Measurements from ENCODE around the gene OR6V1. TPM values are rescaled to one million over a fixed set of nuclear protein-coding genes. Genes with fewer than 3 reads are reported as not detected.
A peak's percentile ranks its signal among the peaks of the same experiment; 100 is the strongest.

Gene OR6V1
- total RNA-seq, 2 experiments from 2014 or later: not detected

DNA sequence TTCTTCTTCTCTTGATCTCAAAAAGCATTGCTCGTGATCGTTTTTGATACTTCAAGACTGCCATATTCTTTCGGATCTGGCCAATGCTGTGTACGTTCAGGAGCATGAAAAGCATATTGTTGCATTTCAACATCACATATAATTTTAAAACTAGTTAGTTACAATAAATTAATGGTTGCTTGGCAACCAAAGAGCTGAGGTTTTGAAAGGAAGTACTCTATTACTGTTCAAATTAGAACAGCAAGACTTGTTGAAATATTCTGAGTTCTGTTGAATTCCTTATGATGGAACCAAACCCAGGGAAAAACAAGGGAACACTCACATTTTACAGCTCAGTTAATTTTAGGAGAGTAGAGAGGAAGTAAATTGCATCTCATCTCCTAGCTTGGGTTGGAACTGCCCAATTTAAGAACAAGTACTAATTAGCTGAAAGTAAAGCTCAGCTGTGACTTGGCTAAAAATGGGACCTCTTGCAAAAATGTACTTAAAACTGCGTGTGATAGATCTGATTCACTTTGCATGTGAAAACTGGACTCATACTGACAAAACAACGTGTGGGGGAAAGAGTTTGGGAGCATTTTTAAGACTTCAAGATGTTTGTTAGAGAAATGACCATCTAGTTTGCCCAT is 46.4 kb upstream of the OR6V1 start:
- DNase-seq (no peak), ATAC-seq (ENCODE audit: poor library complexity) (no peak)
- intact Hi-C loops (cut with DNase I, micrococcal nuclease): loop anchor here (2.0 to 10.0 kb wide), 10 partner anchors 191 to 1028 kb away; no protein-coding TSS in a partner anchor
- Histone ChIP-seq H3K36me3 (ENCODE audit: insufficient read depth, low read length) (no peaks in the 10 kb centered on the region), H3K9me3 (ENCODE audit: control insufficient read depth in 1 of 2, insufficient read depth in 1 of 2, low read length in 2 of 2) (no peaks in the 10 kb centered on the region), H3K27me3 (ENCODE audit: control insufficient read depth in 1 of 2, insufficient read depth in 2 of 2, low read length in 2 of 2) (no peaks in the 10 kb centered on the region), H3K4me1 (ENCODE audit: insufficient read depth, low read length) (peaks cover 6% of the 10 kb centered on the region), H3K4me3 (ENCODE audit: low read length) (no peak overlapping the region), H3K27ac (ENCODE audit: low read depth in 1 of 2, low read length in 2 of 2) (no peak overlapping the region)
- H3K27me3 Mint-ChIP-seq: peaks cover 4% of the 10 kb centered on the region
- ChIA-PET CTCF (interaction anchor here (5.9 kb wide), 1 partner anchor 210 kb away, joined by 45 read pairs; no protein-coding TSS in a partner anchor), POLR2A (interaction anchor here (0.9 kb wide), 1 partner anchor 210 kb away, joined by 3 read pairs; no protein-coding TSS in a partner anchor)
- no peak overlapping the region for H3K27ac Mint-ChIP-seq
- no peaks in the 10 kb centered on the region for H3K36me3 Mint-ChIP-seq (ENCODE audit: low read depth)
- H3K9me3 Mint-ChIP-seq: no peaks in the 10 kb centered on the region
- peaks cover 5% of the 10 kb centered on the region for H3K4me1 Mint-ChIP-seq (ENCODE audit: low read depth)
- H3K4me3 Mint-ChIP-seq: no peak overlapping the region
- TF ChIP-seq, protein P1, sequence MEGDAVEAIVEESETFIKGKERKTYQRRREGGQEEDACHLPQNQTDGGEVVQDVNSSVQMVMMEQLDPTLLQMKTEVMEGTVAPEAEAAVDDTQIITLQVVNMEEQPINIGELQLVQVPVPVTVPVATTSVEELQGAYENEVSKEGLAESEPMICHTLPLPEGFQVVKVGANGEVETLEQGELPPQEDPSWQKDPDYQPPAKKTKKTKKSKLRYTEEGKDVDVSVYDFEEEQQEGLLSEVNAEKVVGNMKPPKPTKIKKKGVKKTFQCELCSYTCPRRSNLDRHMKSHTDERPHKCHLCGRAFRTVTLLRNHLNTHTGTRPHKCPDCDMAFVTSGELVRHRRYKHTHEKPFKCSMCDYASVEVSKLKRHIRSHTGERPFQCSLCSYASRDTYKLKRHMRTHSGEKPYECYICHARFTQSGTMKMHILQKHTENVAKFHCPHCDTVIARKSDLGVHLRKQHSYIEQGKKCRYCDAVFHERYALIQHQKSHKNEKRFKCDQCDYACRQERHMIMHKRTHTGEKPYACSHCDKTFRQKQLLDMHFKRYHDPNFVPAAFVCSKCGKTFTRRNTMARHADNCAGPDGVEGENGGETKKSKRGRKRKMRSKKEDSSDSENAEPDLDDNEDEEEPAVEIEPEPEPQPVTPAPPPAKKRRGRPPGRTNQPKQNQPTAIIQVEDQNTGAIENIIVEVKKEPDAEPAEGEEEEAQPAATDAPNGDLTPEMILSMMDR (IDR thresholded peaks at IDR 0.05): no peak

DNA sequence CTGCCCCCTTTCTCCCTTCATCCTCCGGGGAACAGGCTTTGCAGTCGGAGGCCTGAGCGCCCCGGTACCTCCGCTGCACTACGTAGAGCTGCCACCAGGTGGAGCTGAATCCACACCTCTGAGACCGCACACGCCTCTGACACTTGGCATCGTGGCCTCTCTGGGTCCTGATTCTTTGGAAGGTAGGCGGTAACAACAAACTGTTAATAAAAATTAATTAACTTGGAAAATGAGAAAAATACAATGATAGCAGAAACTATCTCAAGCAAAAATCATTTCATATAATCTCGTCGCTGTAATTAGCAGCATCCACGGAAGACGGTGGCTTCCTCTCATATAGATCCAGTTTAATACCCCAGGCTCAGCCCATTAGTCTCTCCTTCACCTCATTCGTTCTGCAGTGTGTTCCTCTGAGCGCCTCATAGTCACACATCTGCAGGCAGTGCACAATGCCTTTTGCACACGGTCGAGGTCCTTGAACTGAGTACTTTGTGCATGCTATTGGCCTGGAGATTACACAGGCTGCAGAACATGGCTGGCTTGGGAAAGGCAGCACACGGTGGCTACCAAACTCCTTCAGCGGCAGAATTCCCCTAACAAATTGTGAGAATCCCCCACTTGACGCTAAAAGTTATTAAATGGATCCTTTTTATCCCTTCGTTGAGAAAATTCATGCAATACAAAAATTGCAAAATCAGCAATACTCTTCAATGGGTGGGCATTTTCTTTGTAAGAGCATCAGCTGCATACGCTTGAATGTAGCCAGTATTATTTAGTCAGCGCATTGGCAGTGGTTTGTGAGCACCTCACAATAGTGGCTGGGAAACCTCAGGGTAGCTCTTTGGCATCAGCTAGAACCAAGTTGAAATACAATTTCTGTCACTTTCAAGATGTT is 43.9 kb upstream of the OR6V1 start:
- CTCF ChIA-PET: interaction anchor here (0.6 to 5.9 kb wide), 12 partner anchors 8 to 404 kb away, joined by 3 to 45 read pairs (median 4); no protein-coding TSS in a partner anchor
- no peaks in the 10 kb centered on the region for H3K36me3 ChIP-seq (ENCODE audit: insufficient read depth, low read length)
- no peak overlapping the region for H3K27ac Mint-ChIP-seq
- DNase-seq (peak; percentile 66 to 91 (median 80)), ATAC-seq (ENCODE audit: poor library complexity) (peak; percentile 96)
- POLR2A ChIA-PET: interaction anchor here (1.3 kb wide), 1 partner anchor 207 kb away, joined by 5 read pairs; no protein-coding TSS in a partner anchor
- no peaks in the 10 kb centered on the region for H3K9me3 ChIP-seq (ENCODE audit: control insufficient read depth in 1 of 2, insufficient read depth in 1 of 2, low read length in 2 of 2)
- no peaks in the 10 kb centered on the region for H3K27me3 ChIP-seq (ENCODE audit: control insufficient read depth in 1 of 2, insufficient read depth in 2 of 2, low read length in 2 of 2)
- intact Hi-C loops (cut with DNase I, micrococcal nuclease): loop anchor here (1.0 to 10.0 kb wide), 10 partner anchors 193 to 1031 kb away; no protein-coding TSS in a partner anchor
- H3K4me1 ChIP-seq (ENCODE audit: insufficient read depth, low read length): peaks cover 1% of the 10 kb centered on the region
- no peak overlapping the region for H3K4me3 ChIP-seq (ENCODE audit: low read length)
- H3K4me3 Mint-ChIP-seq: no peak overlapping the region
- peaks cover 3% of the 10 kb centered on the region for H3K4me1 Mint-ChIP-seq (ENCODE audit: low read depth)
- TF ChIP-seq, protein P1 (IDR thresholded peaks at IDR 0.05): peak; percentile 93
- H3K9me3 Mint-ChIP-seq: no peaks in the 10 kb centered on the region
- H3K36me3 Mint-ChIP-seq (ENCODE audit: low read depth): no peaks in the 10 kb centered on the region
- H3K27ac ChIP-seq (ENCODE audit: low read depth in 1 of 2, low read length in 2 of 2): no peak overlapping the region
- H3K27me3 Mint-ChIP-seq: peaks cover 4% of the 10 kb centered on the region

DNA sequence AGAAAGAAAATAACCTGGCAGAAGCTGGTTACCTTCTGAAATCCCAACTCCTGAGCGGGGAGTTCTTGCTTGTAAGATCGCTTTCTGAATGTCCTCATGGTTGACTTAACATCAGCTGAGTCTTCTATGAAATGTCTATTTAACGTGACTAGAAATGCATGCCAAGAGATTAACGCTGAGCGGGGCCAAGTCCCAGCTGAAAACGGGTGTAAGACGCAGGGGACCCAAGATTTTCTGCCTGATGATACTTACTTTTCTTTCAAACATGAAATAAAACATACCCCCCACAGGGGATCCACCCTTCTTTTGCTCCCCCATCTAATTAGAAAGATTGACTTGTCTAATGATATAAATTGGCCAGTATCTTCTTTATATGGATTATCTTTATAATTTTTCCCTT is 40.1 kb upstream of the OR6V1 start:
- no peak overlapping the region for H3K4me3 ChIP-seq (ENCODE audit: low read length)
- Mint-ChIP-seq H3K27me3 (peaks cover 20% of the 10 kb centered on the region), H3K36me3 (ENCODE audit: low read depth) (no peaks in the 10 kb centered on the region), H3K4me3 (no peak overlapping the region), H3K27ac (no peak overlapping the region), H3K9me3 (no peaks in the 10 kb centered on the region), H3K4me1 (ENCODE audit: low read depth) (no peaks in the 10 kb centered on the region)
- DNase-seq (no peak), ATAC-seq (ENCODE audit: poor library complexity) (no peak)
- intact Hi-C loops (cut with DNase I, micrococcal nuclease): no loop called here
- no peak overlapping the region for H3K27ac ChIP-seq (ENCODE audit: low read depth in 1 of 2, low read length in 2 of 2)
- peaks cover 0 to 13% of the 10 kb centered on the region in 2 experiments for H3K27me3 ChIP-seq (ENCODE audit: control insufficient read depth in 1 of 2, insufficient read depth in 2 of 2, low read length in 2 of 2)
- ChIA-PET CTCF (interaction anchor here (0.7 to 2.0 kb wide), 2 partner anchors 9 to 203 kb away, joined by 3 to 4 read pairs; no protein-coding TSS in a partner anchor), POLR2A (no interaction called here)
- H3K4me1 ChIP-seq (ENCODE audit: insufficient read depth, low read length): no peaks in the 10 kb centered on the region
- no peaks in the 10 kb centered on the region for H3K9me3 ChIP-seq (ENCODE audit: control insufficient read depth in 1 of 2, insufficient read depth in 1 of 2, low read length in 2 of 2)
- TF ChIP-seq, protein P1 (IDR thresholded peaks at IDR 0.05): no peak
- no peaks in the 10 kb centered on the region for H3K36me3 ChIP-seq (ENCODE audit: insufficient read depth, low read length)
